Epithelial cell of esophagus (primary cell): ENCODE measurements around the gene ARMC9.

Experiments used
- DNase-seq: peaks from one replicate; pipeline ENCODE4 v3.0.0; 2010; ENCODE audit warnings: low read depth
- H3K4me3 ChIP-seq: 2 replicates; pipeline ENCODE4 v1.5.1; 2011; ENCODE audit warnings: mild to moderate bottlenecking, low read length, control low read depth
- TF ChIP-seq, protein P1 (sequence below): IDR thresholded peaks from 2 replicates; pipeline ENCODE4 v1.5.1; 2011; ENCODE audit warnings: low read depth, mild to moderate bottlenecking, low read length, control low read depth, inconsistent platforms; ENCODE audit not compliant: insufficient read depth; ENCODE audit errors: missing control alignments

Gene ARMC9

DNA sequence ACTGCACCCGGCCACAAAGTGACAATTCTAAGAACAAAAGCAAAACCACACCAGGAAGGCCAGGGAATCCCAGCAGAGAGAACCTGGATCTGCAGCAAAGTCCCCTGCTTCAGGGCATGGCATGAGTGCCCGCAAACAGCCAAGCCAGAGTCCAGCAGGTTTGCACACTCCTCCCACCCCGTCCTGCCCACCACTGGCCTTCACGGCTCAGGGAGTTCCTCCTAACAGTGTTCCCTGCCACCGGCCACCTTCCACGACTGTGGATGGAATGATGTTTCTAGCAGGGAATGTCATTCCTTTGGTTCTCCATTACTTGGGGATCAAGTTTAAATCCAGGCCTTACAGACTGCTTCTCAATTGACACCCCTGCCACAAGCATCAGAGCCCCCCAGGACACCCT lies 155.0 kb downstream of the ARMC9 start:
- H3K4me3 ChIP-seq = no peak overlapping the region
- TF ChIP-seq, protein P1, sequence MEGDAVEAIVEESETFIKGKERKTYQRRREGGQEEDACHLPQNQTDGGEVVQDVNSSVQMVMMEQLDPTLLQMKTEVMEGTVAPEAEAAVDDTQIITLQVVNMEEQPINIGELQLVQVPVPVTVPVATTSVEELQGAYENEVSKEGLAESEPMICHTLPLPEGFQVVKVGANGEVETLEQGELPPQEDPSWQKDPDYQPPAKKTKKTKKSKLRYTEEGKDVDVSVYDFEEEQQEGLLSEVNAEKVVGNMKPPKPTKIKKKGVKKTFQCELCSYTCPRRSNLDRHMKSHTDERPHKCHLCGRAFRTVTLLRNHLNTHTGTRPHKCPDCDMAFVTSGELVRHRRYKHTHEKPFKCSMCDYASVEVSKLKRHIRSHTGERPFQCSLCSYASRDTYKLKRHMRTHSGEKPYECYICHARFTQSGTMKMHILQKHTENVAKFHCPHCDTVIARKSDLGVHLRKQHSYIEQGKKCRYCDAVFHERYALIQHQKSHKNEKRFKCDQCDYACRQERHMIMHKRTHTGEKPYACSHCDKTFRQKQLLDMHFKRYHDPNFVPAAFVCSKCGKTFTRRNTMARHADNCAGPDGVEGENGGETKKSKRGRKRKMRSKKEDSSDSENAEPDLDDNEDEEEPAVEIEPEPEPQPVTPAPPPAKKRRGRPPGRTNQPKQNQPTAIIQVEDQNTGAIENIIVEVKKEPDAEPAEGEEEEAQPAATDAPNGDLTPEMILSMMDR = no peak
- no peak for DNase-seq

DNA sequence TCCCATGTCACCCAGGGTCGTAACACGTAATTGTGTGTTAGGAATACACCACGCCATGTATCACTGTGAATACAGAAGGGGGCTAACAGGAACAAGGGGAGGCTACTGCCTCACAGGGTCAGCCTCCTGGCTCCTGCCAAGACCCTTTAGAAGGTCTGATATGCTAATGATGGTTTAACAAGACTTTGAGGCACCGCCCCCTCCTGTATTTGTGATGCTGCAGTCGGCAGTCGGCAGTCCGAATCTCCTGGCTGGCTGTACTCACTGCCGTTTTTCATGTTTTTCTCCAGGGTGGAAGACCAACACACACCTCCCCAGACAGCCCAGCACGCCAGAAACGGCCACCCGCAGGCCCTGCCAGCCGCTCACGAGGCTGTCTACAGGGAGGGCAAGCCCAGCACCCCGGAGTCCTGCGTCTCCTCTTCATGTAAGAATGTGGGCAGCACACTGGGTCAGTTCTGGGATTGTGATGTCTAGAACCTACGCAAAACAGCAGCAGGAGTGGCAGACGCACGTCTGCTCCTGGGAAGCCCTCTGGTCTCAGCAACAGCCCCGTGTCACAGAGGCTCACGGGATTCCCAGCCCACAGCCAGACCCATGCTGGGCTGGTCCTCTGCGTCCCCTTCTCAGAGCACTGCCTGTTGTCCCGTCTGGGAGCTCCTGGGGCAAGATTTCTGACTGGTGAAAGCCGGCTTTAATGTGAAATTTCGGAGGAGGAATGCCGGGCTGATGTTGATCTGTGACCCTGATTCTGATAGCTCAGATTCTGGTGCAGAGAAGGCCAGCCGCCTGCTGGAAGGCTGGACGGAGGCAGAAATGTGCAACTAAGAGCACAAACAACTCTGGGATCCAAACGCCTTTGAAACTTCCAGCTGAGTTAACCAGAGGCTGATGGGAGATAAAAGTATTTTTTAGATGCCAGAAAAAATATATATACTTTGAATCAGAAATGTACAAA lies 157.4 kb downstream of the ARMC9 start:
- no peak overlapping the region for H3K4me3 ChIP-seq
- TF ChIP-seq, protein P1 = no peak
- DNase-seq = no peak

DNA sequence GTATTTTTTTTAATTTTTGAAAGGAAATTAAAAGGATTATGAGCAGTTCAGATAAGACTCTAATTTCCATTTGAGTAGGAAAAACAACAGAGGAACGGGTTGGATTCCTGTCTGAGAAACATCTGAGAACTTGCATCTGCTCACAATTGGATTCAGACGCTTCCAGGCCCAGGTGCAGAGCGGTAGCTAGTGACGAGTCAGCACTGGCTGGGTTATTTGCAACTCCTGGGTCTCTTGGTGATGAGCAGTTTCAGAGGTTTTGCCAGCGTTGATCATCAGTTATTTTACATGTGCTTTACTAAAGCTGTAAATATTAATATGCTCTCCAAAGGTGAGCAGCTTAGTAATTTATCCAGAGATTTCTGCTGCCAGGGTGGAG lies 158.0 kb downstream of the ARMC9 start:
- TF ChIP-seq, protein P1 = no peak
- H3K4me3 ChIP-seq = no peak overlapping the region
- no peak for DNase-seq

DNA sequence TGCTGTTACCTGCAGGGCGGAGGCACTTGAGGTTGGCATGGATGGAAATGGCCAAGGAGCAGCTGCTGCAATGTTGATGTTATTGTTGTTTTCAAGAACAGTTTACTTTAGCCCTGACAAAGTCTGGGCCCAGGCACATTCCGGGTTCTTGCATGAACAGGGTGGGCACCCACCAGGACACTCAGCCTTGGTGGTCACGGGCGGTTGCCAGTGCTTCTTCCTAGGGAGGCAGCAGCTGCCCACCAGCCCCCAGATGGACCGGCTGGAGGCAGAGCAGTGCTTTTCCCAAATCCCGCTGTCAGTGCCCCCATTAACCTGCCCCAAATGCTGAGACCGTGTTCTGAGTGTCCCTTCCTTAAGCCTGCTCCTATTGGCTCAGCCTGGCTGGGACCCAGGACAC lies 158.6 kb downstream of the ARMC9 start:
- TF ChIP-seq, protein P1 = no peak
- DNase-seq = no peak
- H3K4me3 ChIP-seq = no peak overlapping the region

DNA sequence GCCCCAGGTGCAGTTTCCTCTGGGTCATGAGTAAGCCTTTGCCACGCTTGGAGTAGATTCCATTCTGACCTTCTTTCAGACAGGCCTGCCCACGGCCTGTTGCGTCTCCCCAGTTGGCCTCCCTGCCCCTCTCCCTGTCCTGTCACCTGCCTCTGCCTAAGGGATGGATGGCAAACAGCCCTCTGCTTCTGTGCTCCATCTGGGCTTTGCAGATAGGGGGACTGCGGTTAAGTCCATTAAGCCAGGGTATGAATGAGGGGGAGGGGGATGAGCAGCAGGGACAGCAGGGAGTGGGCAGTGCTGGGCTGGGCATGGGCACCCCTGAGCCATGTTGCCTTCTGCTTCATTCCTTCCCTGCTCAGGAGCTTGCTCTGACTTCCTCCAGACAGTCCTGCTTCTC lies 159.5 kb downstream of the ARMC9 start:
- H3K4me3 ChIP-seq = no peak overlapping the region
- TF ChIP-seq, protein P1 = no peak
- no peak for DNase-seq

DNA sequence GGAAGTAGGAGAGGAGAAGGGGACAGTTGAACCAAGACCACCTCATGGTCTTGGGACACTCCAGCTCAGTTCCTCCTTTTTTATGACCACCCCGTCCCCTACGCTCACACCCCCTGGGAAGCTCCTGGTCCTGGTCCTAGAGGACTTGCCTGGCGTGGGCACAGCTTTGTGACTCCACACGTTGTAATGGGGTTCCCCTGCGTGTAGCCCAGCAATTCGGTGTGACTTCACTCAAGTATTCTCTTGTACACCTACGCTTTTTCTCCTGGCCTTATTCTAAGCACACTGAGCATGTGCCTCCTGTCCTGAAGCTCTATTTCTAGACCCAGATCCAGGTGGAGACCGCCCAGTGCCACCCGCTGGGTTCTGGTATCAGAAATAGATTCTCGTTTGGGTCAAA lies 161.0 kb downstream of the ARMC9 start:
- no peak for DNase-seq
- TF ChIP-seq, protein P1 = no peak
- H3K4me3 ChIP-seq = no peak overlapping the region

DNA sequence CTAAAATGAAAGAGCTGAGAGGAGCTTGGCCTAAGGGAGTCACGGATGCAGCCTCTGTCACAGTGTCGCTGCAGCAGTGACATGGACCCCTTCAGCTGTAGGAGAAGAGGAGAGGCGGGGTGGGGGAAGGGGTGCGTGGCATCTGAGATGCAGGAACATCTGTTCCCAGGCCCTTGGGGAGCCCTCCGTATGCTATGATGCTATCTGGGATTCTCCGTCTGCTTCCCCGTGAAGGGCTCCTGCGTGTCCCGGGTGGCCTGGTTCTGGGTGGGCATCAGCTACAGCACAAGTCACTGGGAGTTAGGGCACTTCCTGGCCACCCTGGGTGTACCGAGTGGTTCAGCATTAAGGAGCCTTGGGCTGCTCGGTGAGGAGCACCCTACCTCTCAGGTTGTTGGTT lies 161.5 kb downstream of the ARMC9 start:
- DNase-seq = no peak
- TF ChIP-seq, protein P1 = no peak
- no peak overlapping the region for H3K4me3 ChIP-seq
